ENCODE data around the gene RPP38. TPM values are rescaled to one million over a fixed set of nuclear protein-coding genes. Genes with fewer than 3 reads are reported as not detected.

Gene RPP38
- total and polyA plus RNA-seq, 4 donors, result 8.2 to 12.0 (median 9.3) TPM

DNA sequence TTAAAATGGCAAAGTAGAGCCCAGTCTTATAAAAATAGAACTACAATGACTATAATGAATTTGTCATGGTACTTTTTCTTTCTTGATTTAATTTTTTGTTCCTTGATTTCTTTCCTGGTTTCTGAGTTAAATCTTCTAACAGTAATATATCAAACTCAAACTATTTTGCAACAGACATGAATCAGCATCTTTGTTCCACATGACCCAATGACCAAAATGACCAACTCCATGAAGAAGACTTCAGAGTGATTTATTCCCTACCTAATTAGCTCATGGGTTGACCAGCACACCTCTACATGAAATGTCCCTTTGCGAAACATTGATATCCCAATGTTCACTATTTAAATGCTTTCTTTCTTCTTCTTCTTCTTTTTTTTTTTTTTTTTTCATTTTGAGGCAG is 40.5 kb downstream of the RPP38 start:
- Histone ChIP-seq H3K4me1 (ENCODE audit: control insufficient read depth in 1 of 2, insufficient read depth in 2 of 2, low read length in 2 of 2) (no peaks in the 10 kb centered on the region), H3K36me3 (ENCODE audit: control insufficient read depth in 1 of 2, insufficient read depth in 2 of 2, low read length in 1 of 2) (peaks cover 0 to 7% of the 10 kb centered on the region in 2 donors), H3K27ac (ENCODE audit: low read depth in 1 of 2, low read length in 2 of 2) (no peak overlapping the region), H3K27me3 (ENCODE audit: control insufficient read depth in 1 of 2, insufficient read depth in 2 of 2, low read length in 1 of 2) (no peaks in the 10 kb centered on the region), H3K9me3 (ENCODE audit: control insufficient read depth, low read length) (no peaks in the 10 kb centered on the region), H3K4me3 (ENCODE audit: low read length in 2 of 2) (no peak overlapping the region)
- no peak for ATAC-seq (ENCODE audit: low FRiP score)
- WGBS, 2 donors, result 99 to 100% methylated on average over 1 of the region's 1 CpG
- intact Hi-C loops (cut with DNase I), result no loop called here
- DNase-seq, result no peak

DNA sequence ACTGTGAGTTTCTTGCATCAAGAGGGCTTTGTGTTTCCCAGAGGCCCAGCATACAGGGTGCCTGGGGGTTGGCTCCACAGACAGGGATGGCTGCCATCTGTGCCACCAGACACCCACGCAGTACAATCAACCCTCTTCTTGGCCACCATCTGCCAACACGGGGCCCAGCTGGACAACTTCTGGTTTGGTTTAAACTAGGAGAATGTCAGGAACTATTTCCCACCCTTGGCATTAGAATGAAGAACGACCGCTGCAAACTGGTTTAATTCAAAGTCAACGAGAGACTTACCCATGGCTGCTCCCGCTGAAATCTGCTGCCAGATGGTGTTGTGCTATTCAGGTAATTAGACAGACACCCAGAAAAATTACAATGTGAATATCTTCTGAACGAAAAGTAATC is 43.5 kb downstream of the RPP38 start:
- Histone ChIP-seq H3K27ac (ENCODE audit: low read depth in 1 of 2, low read length in 2 of 2) (no peak overlapping the region), H3K9me3 (ENCODE audit: control insufficient read depth, low read length) (no peaks in the 10 kb centered on the region), H3K36me3 (ENCODE audit: control insufficient read depth in 1 of 2, insufficient read depth in 2 of 2, low read length in 1 of 2) (no peaks in the 10 kb centered on the region), H3K4me3 (ENCODE audit: low read length in 2 of 2) (no peak overlapping the region), H3K27me3 (ENCODE audit: control insufficient read depth in 1 of 2, insufficient read depth in 2 of 2, low read length in 1 of 2) (no peaks in the 10 kb centered on the region), H3K4me1 (ENCODE audit: control insufficient read depth in 1 of 2, insufficient read depth in 2 of 2, low read length in 2 of 2) (no peaks in the 10 kb centered on the region)
- no peak for DNase-seq
- 85 to 87% methylated on average over 7 of the region's 7 CpGs for WGBS, 2 donors
- ATAC-seq (ENCODE audit: low FRiP score), result no peak
- intact Hi-C loops (cut with DNase I), result no loop called here

DNA sequence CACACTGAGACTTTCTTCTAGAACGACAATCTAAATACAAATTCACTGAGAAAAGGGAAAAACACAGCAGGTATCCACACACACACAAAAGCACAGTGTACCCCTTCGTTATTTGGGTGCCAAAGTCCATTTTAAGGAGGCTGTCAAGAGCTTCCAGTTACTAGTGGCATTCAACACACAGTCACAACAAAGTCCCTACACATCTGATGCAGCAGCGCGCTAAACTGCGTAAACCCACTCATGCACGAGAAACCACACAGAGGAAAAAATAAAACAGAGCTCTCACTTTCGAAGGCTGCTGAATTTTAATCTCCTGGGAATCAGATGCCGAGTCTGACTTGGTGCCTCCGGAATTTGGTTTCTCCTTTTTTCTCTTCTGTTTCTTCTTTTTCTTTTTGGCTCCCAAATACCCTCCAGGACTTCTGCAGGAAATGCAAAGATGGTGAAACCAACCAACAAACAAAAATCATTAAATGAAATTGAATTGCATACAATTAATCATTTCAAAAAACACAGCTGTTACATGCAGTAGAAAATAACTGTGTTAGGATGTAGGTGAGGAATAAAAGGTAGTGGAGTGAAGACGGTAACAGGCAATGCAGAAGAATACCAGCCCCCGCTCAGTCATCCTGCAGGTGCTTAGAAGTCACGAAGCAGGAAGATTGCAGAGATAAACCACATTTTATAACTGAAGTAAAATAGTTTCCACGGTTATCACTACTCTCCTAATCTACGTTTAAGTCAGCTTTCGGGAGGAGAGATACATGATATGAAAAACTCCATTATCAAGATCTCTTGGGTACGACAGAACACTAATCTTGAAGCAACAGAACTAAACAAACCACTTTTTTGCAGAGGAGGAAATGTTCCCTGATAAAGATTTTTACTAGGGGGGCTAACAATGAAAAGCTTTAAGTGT is 44.2 kb downstream of the RPP38 start:
- no peaks in the 10 kb centered on the region for H3K9me3 ChIP-seq (ENCODE audit: control insufficient read depth, low read length)
- no peaks in the 10 kb centered on the region for H3K4me1 ChIP-seq (ENCODE audit: control insufficient read depth in 1 of 2, insufficient read depth in 2 of 2, low read length in 2 of 2)
- WGBS, 2 donors, result 56 to 59% methylated on average over 16 of the region's 16 CpGs
- intact Hi-C loops (cut with DNase I), result no loop called here
- no peak for ATAC-seq (ENCODE audit: low FRiP score)
- no peak overlapping the region for H3K27ac ChIP-seq (ENCODE audit: low read depth in 1 of 2, low read length in 2 of 2)
- no peak overlapping the region for H3K4me3 ChIP-seq (ENCODE audit: low read length in 2 of 2)
- no peaks in the 10 kb centered on the region for H3K27me3 ChIP-seq (ENCODE audit: control insufficient read depth in 1 of 2, insufficient read depth in 2 of 2, low read length in 1 of 2)
- DNase-seq, result no peak
- no peaks in the 10 kb centered on the region for H3K36me3 ChIP-seq (ENCODE audit: control insufficient read depth in 1 of 2, insufficient read depth in 2 of 2, low read length in 1 of 2)

DNA sequence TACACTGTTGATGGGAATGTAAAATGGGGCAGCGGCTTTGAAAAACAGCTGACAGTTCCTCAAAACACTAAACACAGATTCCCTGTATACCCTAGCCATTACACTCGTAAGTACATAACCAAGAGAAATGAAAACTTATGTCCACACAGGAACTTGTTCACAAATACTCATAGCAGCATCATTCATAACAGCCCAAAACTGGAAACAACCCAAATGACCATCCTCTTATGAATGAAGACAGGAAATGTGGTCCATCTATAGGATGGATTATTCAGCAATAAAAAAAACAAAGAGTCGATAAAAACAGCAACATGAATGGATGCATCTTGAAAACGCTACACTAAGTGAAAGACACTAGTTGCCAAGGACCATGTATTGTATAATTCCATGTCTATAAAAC is 47.6 kb downstream of the RPP38 start:
- Histone ChIP-seq H3K4me3 (ENCODE audit: low read length in 2 of 2) (no peak overlapping the region), H3K27me3 (ENCODE audit: control insufficient read depth in 1 of 2, insufficient read depth in 2 of 2, low read length in 1 of 2) (no peaks in the 10 kb centered on the region), H3K9me3 (ENCODE audit: control insufficient read depth, low read length) (no peaks in the 10 kb centered on the region), H3K4me1 (ENCODE audit: control insufficient read depth in 1 of 2, insufficient read depth in 2 of 2, low read length in 2 of 2) (no peaks in the 10 kb centered on the region), H3K27ac (ENCODE audit: low read depth in 1 of 2, low read length in 2 of 2) (no peak overlapping the region), H3K36me3 (ENCODE audit: control insufficient read depth in 1 of 2, insufficient read depth in 2 of 2, low read length in 1 of 2) (no peaks in the 10 kb centered on the region)
- WGBS, 2 donors, result 90 to 91% methylated on average over 4 of the region's 4 CpGs
- ATAC-seq (ENCODE audit: low FRiP score) (no peak), DNase-seq (no peak)
- intact Hi-C loops (cut with DNase I), result no loop called here

DNA sequence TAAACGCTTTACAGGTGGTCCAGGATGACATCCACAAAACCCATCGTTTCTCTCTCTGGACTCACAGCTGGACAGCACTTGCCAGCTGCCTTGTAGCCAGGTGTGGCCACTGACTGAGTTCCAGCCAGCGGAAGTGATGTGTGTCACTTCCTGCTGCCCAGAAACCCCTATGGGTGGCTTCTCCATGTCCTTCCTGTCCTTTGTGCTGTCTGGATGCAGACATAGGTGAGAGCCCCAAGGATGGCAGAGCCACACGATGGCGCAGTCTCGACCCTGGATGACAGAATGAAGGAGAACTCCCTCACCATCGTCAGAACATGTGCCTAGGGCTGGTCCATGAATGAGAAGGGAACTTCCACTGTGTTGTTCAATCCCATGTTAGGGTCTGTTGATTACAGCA is 49.2 kb downstream of the RPP38 start:
- Histone ChIP-seq H3K36me3 (ENCODE audit: control insufficient read depth in 1 of 2, insufficient read depth in 2 of 2, low read length in 1 of 2) (no peaks in the 10 kb centered on the region), H3K27ac (ENCODE audit: low read depth in 1 of 2, low read length in 2 of 2) (no peak overlapping the region), H3K4me3 (ENCODE audit: low read length in 2 of 2) (no peak overlapping the region), H3K4me1 (ENCODE audit: control insufficient read depth in 1 of 2, insufficient read depth in 2 of 2, low read length in 2 of 2) (no peaks in the 10 kb centered on the region), H3K9me3 (ENCODE audit: control insufficient read depth, low read length) (no peaks in the 10 kb centered on the region), H3K27me3 (ENCODE audit: control insufficient read depth in 1 of 2, insufficient read depth in 2 of 2, low read length in 1 of 2) (no peaks in the 10 kb centered on the region)
- DNase-seq (no peak), ATAC-seq (ENCODE audit: low FRiP score) (no peak)
- intact Hi-C loops (cut with DNase I), result no loop called here
- whole genome bisulfite sequencing, 2 donors, result 87 to 89% methylated on average over 7 of the region's 7 CpGs

DNA sequence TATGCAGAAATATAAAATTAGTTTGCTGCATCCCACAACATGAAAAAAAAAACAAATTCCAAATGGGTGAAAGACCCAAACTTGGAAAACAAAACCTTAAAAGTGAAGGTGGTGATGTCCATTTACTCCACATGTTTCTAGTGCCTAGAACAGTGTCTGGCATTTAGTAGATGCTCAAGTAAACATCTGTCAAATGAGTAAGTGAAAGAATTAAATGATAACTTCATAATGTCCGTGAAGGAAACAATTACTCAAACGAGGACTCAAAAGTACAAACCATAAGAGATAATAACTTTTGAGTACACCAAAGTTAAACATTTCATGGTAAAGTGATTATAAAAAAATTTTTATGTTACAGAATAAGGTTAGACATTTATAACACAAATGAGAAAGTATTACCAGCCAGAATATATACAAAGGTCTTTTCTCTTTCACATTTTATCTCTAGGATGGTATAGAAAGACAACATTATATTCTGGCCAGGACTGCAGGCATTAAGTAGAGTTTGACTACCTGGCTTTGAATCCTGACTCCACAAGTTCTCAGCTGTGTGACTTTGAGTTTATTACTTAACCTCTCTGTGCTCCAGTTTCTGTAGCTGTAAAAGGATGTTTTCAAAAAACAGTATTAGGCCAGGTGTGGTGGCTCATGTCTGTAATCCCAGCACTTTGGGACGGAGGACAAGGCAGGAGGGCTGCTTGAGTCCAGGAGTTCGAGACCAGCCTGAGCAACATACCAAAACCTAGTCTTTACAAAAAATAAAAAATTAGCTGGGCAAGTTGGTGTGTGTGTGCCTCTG is 50.6 kb downstream of the RPP38 start:
- no peak for ATAC-seq (ENCODE audit: low FRiP score)
- Histone ChIP-seq H3K27me3 (ENCODE audit: control insufficient read depth in 1 of 2, insufficient read depth in 2 of 2, low read length in 1 of 2) (no peaks in the 10 kb centered on the region), H3K9me3 (ENCODE audit: control insufficient read depth, low read length) (no peaks in the 10 kb centered on the region), H3K27ac (ENCODE audit: low read depth in 1 of 2, low read length in 2 of 2) (no peak overlapping the region), H3K4me1 (ENCODE audit: control insufficient read depth in 1 of 2, insufficient read depth in 2 of 2, low read length in 2 of 2) (no peaks in the 10 kb centered on the region), H3K36me3 (ENCODE audit: control insufficient read depth in 1 of 2, insufficient read depth in 2 of 2, low read length in 1 of 2) (no peaks in the 10 kb centered on the region), H3K4me3 (ENCODE audit: low read length in 2 of 2) (no peak overlapping the region)
- WGBS, 2 donors, result 91 to 94% methylated on average over 4 of the region's 4 CpGs
- DNase-seq, result no peak
- intact Hi-C loops (cut with DNase I), result no loop called here

DNA sequence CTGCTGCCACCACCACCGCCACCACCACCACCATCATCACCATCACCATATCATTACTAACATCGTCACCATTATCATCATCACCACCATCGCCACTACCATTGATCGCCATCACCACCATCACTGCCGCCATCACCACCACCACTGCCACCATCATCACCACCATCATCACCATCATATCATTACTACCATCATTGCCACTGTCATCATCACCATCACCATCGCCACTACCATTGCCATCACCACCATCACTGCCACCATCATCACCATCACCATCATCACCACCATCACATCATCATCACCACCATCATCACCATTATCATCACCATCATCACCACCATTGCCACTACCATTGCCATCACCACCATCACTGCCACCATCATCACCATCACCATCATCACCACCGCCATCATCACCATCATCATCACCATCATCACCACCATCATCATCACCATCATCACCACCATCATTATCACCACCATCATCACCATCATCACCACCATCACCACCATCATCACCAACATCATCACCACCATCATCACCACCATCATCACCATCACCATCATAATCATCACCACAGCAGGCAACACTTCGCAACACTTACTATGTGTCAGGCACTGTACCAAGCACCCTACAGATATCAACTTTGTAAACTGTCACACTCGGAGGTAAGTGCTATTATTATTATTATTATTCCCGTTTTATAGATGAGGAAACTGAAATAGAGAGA is 52.1 kb downstream of the RPP38 start:
- 91% methylated on average over 10 of the region's 10 CpGs for WGBS, 2 donors
- Histone ChIP-seq H3K36me3 (ENCODE audit: control insufficient read depth in 1 of 2, insufficient read depth in 2 of 2, low read length in 1 of 2) (no peaks in the 10 kb centered on the region), H3K4me1 (ENCODE audit: control insufficient read depth in 1 of 2, insufficient read depth in 2 of 2, low read length in 2 of 2) (no peaks in the 10 kb centered on the region), H3K27me3 (ENCODE audit: control insufficient read depth in 1 of 2, insufficient read depth in 2 of 2, low read length in 1 of 2) (no peaks in the 10 kb centered on the region), H3K9me3 (ENCODE audit: control insufficient read depth, low read length) (no peaks in the 10 kb centered on the region), H3K27ac (ENCODE audit: low read depth in 1 of 2, low read length in 2 of 2) (no peak overlapping the region), H3K4me3 (ENCODE audit: low read length in 2 of 2) (no peak overlapping the region)
- ATAC-seq (ENCODE audit: low FRiP score), result no peak
- intact Hi-C loops (cut with DNase I), result no loop called here
- no peak for DNase-seq

DNA sequence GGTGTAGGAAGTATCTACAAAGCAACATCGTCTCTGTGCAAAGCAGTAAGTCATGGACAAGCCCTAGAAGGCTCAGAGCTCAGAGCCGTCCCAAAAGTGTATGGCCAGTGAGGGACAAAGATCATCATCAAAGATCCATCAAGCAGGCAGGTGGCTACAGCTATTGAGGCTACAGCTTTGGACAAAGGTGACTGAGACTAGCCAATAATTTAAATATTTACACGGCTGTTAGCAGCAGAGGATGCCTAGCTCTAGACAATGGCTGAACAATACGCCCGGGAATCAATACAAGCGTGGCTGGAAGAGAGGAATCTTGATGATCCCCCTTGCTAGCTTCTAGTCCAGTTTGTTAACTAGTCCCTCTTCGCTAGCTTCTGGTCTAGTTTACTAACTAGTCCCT is 53.4 kb downstream of the RPP38 start:
- no peak overlapping the region for H3K27ac ChIP-seq (ENCODE audit: low read depth in 1 of 2, low read length in 2 of 2)
- no peaks in the 10 kb centered on the region for H3K27me3 ChIP-seq (ENCODE audit: control insufficient read depth in 1 of 2, insufficient read depth in 2 of 2, low read length in 1 of 2)
- ATAC-seq (ENCODE audit: low FRiP score), result no peak
- H3K4me1 ChIP-seq (ENCODE audit: control insufficient read depth in 1 of 2, insufficient read depth in 2 of 2, low read length in 2 of 2), result no peaks in the 10 kb centered on the region
- DNase-seq, result no peak
- no peaks in the 10 kb centered on the region for H3K36me3 ChIP-seq (ENCODE audit: control insufficient read depth in 1 of 2, insufficient read depth in 2 of 2, low read length in 1 of 2)
- intact Hi-C loops (cut with DNase I), result no loop called here
- H3K9me3 ChIP-seq (ENCODE audit: control insufficient read depth, low read length), result no peaks in the 10 kb centered on the region
- H3K4me3 ChIP-seq (ENCODE audit: low read length in 2 of 2), result no peak overlapping the region
- WGBS, 2 donors, result 97% methylated on average over 7 of the region's 7 CpGs

All from aorta (tissue), 5 donors.